AG09309 (cell line): ENCODE measurements around the gene ITIH1.

ENCODE experiments used
- DNase-seq: peaks from one replicate; pipeline ENCODE4 v3.0.0-alpha.2; 2010; ENCODE audit warnings: low read depth
- H3K4me3 ChIP-seq: 2 replicates; pipeline ENCODE4 v1.5.1; 2011; ENCODE audit warnings: mild to moderate bottlenecking, low read depth, low read length, moderate library complexity; ENCODE audit not compliant: control insufficient read depth
- TF ChIP-seq, protein P1 (sequence below): IDR thresholded peaks from 2 replicates; pipeline ENCODE4 v1.5.1; 2011; ENCODE audit warnings: mild to moderate bottlenecking, low read depth, low read length, inconsistent platforms; ENCODE audit not compliant: insufficient read depth, control insufficient read depth; ENCODE audit errors: missing control alignments

The ITIH1 gene

DNA sequence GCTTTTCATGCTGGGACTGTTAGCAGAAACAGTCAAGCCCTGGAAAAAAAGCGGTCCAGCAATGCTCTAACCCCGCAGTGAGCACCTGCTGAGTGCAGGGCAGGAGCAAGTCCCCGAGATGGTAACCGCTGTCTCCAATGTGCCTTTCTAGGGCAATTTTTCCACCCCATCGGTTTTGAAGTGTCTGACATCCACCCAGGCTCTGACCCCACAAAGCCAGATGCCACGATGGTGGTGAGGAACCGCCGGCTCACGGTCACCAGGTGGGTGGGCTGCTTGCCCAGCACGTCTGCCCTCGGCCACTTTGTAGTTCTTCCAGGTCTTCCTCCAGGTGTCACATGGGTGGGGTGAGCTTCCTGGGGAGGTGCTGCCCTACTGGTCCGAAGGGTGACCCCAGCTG is 14.0 kb downstream of the ITIH1 start:
- TF ChIP-seq, protein P1, sequence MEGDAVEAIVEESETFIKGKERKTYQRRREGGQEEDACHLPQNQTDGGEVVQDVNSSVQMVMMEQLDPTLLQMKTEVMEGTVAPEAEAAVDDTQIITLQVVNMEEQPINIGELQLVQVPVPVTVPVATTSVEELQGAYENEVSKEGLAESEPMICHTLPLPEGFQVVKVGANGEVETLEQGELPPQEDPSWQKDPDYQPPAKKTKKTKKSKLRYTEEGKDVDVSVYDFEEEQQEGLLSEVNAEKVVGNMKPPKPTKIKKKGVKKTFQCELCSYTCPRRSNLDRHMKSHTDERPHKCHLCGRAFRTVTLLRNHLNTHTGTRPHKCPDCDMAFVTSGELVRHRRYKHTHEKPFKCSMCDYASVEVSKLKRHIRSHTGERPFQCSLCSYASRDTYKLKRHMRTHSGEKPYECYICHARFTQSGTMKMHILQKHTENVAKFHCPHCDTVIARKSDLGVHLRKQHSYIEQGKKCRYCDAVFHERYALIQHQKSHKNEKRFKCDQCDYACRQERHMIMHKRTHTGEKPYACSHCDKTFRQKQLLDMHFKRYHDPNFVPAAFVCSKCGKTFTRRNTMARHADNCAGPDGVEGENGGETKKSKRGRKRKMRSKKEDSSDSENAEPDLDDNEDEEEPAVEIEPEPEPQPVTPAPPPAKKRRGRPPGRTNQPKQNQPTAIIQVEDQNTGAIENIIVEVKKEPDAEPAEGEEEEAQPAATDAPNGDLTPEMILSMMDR, result no peak
- DNase-seq, result no peak
- no peak overlapping the region for H3K4me3 ChIP-seq

DNA sequence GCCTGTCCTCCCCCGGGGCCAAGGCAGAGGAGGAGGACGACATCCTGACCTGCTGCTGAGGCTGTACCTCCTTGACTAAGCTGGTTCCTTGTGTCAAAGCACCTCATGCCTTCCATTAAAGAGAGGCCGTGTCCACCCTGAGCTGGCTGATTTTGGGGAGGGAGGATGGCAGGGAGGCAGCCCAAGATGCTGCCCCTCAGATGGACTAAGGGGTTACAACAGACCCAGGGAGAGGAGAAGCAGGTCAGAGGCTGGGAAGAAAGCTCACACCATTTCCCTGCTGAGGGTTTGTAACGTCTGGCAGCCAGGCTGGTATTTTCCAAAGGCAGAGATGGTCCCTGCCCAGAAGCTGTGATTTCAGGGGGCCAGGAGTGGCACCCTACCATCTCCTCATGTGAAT is 14.5 kb downstream of the ITIH1 start:
- TF ChIP-seq, protein P1, result no peak
- H3K4me3 ChIP-seq, result no peak overlapping the region
- DNase-seq, result no peak

DNA sequence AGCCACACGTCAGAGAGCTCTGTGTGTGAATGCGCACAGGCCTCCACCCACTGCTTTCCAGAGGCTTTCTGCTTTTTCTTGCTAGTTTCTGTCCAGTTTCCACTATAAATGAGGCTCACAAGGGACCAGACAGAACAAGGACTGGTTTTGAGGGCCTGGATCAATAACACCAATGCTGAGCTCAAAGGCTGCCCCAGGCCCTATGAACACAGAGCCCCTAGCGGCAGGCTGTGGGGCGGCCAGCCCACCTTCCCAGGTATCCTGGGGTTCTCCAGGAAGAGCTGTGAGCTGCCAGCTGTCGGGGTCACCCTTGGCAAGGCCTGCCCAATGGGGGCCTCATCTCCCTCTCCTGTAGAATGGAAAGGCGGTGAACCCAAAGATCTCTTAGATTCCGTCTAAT is 15.0 kb downstream of the ITIH1 start:
- TF ChIP-seq, protein P1, result no peak
- H3K4me3 ChIP-seq, result no peak overlapping the region
- DNase-seq, result no peak

DNA sequence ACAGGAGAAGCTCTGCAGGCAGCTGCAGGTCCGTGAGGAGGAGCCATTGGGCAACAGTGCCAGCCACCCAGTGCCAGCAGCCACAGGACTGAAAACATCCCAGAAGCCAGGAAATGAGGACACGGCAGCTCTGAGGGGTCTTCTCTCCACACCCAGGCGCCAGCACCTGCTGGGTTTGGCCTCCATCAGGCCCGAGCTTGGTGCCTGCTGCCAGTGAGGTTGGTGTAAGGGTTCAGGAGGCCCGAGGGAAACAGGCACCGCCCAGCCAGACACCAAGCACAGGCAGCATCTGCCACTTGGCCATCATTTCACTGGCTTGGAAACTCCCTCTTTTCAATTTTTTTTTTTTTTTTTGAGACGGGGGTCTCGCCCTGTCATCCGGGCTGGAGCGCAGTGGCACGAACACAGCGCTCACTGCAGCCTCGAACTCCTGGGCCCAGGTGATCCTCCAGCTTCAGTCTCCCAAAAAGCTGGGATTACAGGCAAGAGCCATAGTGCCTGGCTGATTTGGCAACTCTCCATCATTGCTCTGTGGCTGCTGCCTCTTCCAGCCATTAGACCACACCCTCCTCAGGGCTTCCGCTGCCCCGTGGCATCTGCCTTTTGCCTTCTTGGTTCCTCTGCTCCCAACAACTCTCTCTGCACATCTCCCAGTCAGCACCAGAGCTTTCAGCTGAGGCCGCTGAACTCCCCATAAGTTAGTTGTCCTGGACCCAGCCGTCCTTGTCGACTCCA is 15.7 kb downstream of the ITIH1 start:
- DNase-seq, result peak; percentile 7
- H3K4me3 ChIP-seq, result no peak overlapping the region
- TF ChIP-seq, protein P1, result no peak

DNA sequence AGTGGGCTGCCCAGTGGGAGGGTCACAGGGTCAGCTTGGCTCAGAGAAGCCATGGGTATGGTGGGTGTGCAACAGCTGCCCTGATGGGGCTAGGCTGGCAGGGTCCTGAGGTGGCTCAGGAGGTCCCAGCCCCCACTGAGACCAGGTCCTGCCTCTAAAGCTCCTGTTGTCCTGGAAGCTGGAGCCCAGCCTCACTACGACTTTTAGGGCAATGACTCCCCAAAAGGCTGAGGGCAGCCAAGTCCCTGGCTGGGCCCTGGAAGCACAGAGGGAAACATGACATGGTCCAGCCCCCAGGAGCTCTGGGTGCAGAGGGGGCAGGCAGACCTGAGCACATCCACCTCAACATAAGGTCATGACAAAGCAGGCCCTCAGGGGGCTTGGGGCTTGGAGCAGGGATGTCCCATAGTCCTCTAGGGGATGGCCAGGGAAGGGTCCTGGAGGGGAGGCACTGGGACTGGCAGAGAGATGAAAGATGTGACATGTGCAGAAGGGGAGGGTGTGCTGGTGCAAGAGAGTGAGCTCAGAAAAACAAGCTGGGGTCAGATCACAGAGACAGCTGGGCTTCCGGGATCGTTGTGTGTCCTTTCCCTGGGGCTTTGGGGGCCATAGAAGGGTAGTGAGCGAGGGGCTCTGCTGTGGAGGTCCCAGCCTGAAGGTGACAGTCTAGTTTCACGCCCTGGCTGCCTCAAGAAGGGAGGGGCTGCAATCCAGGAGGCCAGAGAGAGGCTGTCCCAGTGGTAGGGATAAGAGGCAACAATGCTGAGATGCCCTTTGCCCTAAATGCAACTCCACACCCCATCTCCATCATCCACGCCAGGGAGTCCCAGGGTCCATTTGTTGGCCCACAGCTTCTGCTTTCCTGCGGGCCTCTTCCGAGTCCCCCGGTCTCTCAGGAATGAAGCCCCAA is 16.6 kb downstream of the ITIH1 start:
- TF ChIP-seq, protein P1, result no peak
- DNase-seq, result no peak
- no peak overlapping the region for H3K4me3 ChIP-seq

DNA sequence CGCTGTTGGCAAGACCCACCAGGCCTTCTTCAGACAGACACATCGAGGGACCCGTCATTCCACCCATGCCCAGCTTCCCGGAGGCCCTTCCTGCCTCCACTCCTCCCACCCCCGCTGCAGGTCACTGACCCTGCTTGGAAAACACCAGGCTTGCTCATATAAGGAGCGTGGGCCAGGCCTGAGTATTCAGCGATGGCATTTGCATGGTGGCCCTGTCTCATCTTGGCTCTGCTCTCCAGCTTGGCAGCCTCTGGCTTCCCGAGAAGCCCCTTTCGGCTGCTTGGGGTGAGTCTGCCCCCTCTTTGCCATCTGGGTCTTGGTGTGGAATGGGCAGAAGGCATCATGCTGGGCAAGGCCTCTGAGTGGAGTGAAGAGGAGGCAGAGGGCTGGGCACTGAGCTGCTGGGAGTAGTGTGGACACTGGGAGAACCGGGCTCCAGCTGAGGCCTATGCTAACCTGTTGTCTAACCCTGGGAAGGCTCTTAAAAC is 17.3 kb downstream of the ITIH1 start, which contains the start of gene ITIH3:
TSS of gene ITIH3 (plus strand) at position 185 of the 488 bp plus-strand sequence. CDS start at position 193, 8 bp downstream.
- TF ChIP-seq, protein P1, result no peak
- H3K4me3 ChIP-seq, result no peak within 1 kb of the TSS
- DNase-seq, result no peak
